ENCODE data around the gene FAS. TPM values are rescaled to one million over a fixed set of nuclear protein-coding genes. Genes with fewer than 3 reads are reported as not detected.

The FAS gene
- total and polyA plus RNA-seq, 12 donors: 2.5 to 10.1 (median 3.7) TPM

GRCh38 chr10:88975377-88975720, 15.2 kb upstream of the FAS start:
- Histone ChIP-seq H3K27me3 (no peaks in the 10 kb centered on the region), H3K36me3 (no peaks in the 10 kb centered on the region), H3K4me3 (peak overlapping the region; percentile 16 to 52 (median 44)), H3K4me1 (peaks cover 0 to 52% (median 28%) of the 10 kb centered on the region in 9 donors), H3K9me3 (no peaks in the 10 kb centered on the region), H3K27ac (peak overlapping the region in 9 of 10 donors; percentile 51 to 74 (median 69))
- WGBS, 2 donors: 61 to 70% methylated on average over 3 of the region's 3 CpGs
- no peak for DNase-seq
- peak in 3 of 8 donors; percentile 10 to 34 (median 19) for ATAC-seq
- TF ChIP-seq CTCF (IDR thresholded peaks at IDR 0.05): no peak
- intact Hi-C loops (cut with DNase I): no loop called here

GRCh38 chr10:88978463-88978862, 12.1 kb upstream of the FAS start:
- DNase-seq (no peak), ATAC-seq (no peak)
- peaks cover 0 to 68% (median 51%) of the 10 kb centered on the region in 9 donors for H3K4me1 ChIP-seq
- intact Hi-C loops (cut with DNase I): no loop called here
- H3K4me3 ChIP-seq: no peak overlapping the region
- H3K27me3 ChIP-seq: no peaks in the 10 kb centered on the region
- no peak for TF ChIP-seq CTCF (IDR thresholded peaks at IDR 0.05)
- 92 to 96% methylated on average over 2 of the region's 2 CpGs for WGBS, 2 donors
- no peaks in the 10 kb centered on the region for H3K36me3 ChIP-seq
- H3K27ac ChIP-seq: peak overlapping the region in 8 of 10 donors; percentile 49 to 78 (median 70)
- no peaks in the 10 kb centered on the region for H3K9me3 ChIP-seq

- DNase-seq (peak in 1 of 2 donors; percentile 36), ATAC-seq (peak in 7 of 8 donors; percentile 37 to 73 (median 45))
- H3K27ac ChIP-seq: peak overlapping the region in 9 of 10 donors; percentile 17 to 78 (median 68)
- no peaks in the 10 kb centered on the region for H3K9me3 ChIP-seq
- H3K27me3 ChIP-seq: no peaks in the 10 kb centered on the region
- no peak overlapping the region for H3K4me3 ChIP-seq
- H3K4me1 ChIP-seq: peaks cover 0 to 71% (median 53%) of the 10 kb centered on the region in 9 donors
- 55 to 68% methylated on average over 5 of the region's 5 CpGs for WGBS, 2 donors
- intact Hi-C loops (cut with DNase I): no loop called here
- TF ChIP-seq CTCF (IDR thresholded peaks at IDR 0.05): no peak
- H3K36me3 ChIP-seq: peaks cover 0 to 5% (median 0%) of the 10 kb centered on the region in 9 donors
Observed at GRCh38 chr10:88979153-88979562, 11.4 kb upstream of the FAS start.

- 79 to 85% methylated on average over 4 of the region's 4 CpGs for WGBS, 2 donors
- Histone ChIP-seq H3K9me3 (no peaks in the 10 kb centered on the region), H3K4me3 (no peak overlapping the region), H3K36me3 (peaks cover 0 to 7% (median 0%) of the 10 kb centered on the region in 9 donors), H3K27ac (peak overlapping the region in 9 of 10 donors; percentile 17 to 78 (median 68)), H3K27me3 (no peaks in the 10 kb centered on the region), H3K4me1 (peaks cover 0 to 68% (median 50%) of the 10 kb centered on the region in 9 donors)
- no peak for TF ChIP-seq CTCF (IDR thresholded peaks at IDR 0.05)
- intact Hi-C loops (cut with DNase I): loop anchor here in 2 of 10 donors (10.0 kb wide), 1 partner anchor 145 kb away; no protein-coding TSS in a partner anchor
- no peak for DNase-seq
- no peak for ATAC-seq
Observed at GRCh38 chr10:88979603-88980002, 11.0 kb upstream of the FAS start.

Measured in heart right ventricle (tissue), 16 donors.